Measurements from ENCODE around the gene IARS2. TPM values are rescaled to one million over a fixed set of nuclear protein-coding genes. Genes with fewer than 3 reads are reported as not detected.

The IARS2 gene
- 81.6 and 108 TPM in 2 replicates for total RNA-seq

GRCh38 chr1:220094016-220094911 lies at the start of gene IARS2:
IARS2 (plus strand) TSS chr1:220094132; CDS start chr1:220094217, 85 bp downstream.

GRCh38 chr1:220046052-220046930 lies 47.6 kb upstream of the IARS2 start, which contains the start of gene EPRS1:
EPRS1 (minus strand) TSS chr1:220046505; CDS start chr1:220046388, 117 bp downstream.

GRCh38 chr1:220089650-220090556 lies 4.0 kb upstream of the IARS2 start, which contains the start of gene BPNT1:
BPNT1 (minus strand) TSS chr1:220089788; CDS start chr1:220079846, 9,942 bp downstream.

Small RNA genes lying within 50 kb of the gene (small RNA-seq; reads per million reads assigned to genes)
- gene MIR194-1 (0.25 reads per million), gene MIR215 (0.27 reads per million, percentile 5 among the genes with 10 or more reads in this experiment)

Other genes with a start within 250 kb of the IARS2 start
- not detected in 2 replicates for gene SLC30A10, start 165.6 kb upstream of the IARS2 start, total RNA-seq
- 135 and 182 TPM in 2 replicates for gene EPRS1, start 47.6 kb upstream of the IARS2 start, total RNA-seq
- gene BPNT1, start 4.3 kb upstream of the IARS2 start, total RNA-seq, result 16.9 and 22.3 TPM in 2 replicates
- gene RAB3GAP2, start 178.3 kb downstream of the IARS2 start, total RNA-seq, result 30.9 and 36.2 TPM in 2 replicates

All from subcutaneous preadipocyte (primary cell).